GM11168 (cell line): Measurements from ENCODE around the gene EGFL6.
"Not testable (repeated sequence)": the region's sequence is repeated elsewhere in the genome, so short reads cannot be mapped to it uniquely, and the experiment has no call there.

Experiments
- in situ Hi-C: fragments of 300-500 bp; cut with MboI; formaldehyde crosslinking; loops from one replicate; pipeline ENCODE4 v1.12.0; 2022; ENCODE audit warnings: low sequenced_read_pairs; ENCODE audit not compliant: unreplicated experiment

EGFL6 gene

DNA sequence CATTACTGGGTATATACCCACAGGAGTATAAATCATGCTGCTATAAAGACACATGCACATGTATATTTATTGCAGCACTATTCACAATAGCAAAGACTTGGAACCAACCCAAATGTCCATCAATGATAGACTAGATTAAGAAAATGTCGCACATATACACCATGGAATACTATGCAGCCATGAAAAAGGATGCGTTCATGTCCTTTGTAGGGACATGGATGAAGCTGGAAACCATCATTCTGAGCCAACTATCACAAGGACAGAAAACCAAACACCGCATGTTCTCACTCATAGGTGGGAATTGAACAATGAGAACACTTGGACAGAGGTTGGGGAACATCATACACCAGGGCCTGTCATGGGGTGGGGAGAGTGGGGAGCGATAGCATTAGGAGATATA is 110.3 kb downstream of the EGFL6 start:
- in situ Hi-C loops: not testable (repeated sequence)

DNA sequence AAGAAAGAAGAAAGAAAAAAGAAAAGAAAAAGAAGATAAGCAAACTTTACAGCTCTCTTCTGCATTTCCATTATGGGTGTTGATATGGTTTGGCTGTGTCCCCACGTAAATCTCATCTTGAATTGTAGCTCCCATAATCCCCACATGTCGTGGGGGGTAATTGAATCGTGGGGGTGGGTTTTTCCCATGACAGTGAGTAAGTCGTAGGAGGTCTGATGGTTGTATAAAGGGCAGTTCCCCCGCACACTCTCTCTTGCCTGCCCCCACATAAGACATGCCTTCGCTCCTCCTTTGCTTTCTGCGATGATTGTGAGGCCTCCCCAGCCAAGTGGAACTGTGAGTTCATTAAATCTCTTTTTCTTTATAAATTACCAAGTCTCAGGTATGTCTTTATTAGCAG is 112.2 kb downstream of the EGFL6 start:
- in situ Hi-C loops: no loop called here
